DND-41 (cell line): Measurements from ENCODE around the gene PON3.
A peak's percentile ranks its signal among the peaks of the same experiment; 100 is the strongest.

ENCODE experiments used
- ATAC-seq: fragments of 200-7000 bp; cut with Tn5 transposase; 3 replicates; pipeline ENCODE4 v1.9.1; 2021; ENCODE audit warnings: low read depth; ENCODE audit not compliant: insufficient read depth
- DNase-seq: peaks from one replicate; pipeline ENCODE4 v3.0.0-alpha.2; 2020
- H2AFZ ChIP-seq: 2 replicates; pipeline ENCODE4 v1.6.0; 2012; ENCODE audit warnings: low read depth, low read length
- H3K27ac ChIP-seq: 2 replicates; pipeline ENCODE4 v1.5.1; 2012; ENCODE audit warnings: low read length, inconsistent platforms
- H3K27me3 ChIP-seq: fragments of 200-600 bp; sonication (generic); 2 replicates; pipeline ENCODE4 v1.6.0; 2012; ENCODE audit warnings: low read length, mild to moderate bottlenecking, inconsistent platforms; ENCODE audit not compliant: insufficient read depth, poor library complexity
- H3K36me3 ChIP-seq: 2 replicates; pipeline ENCODE4 v1.5.1; 2012; ENCODE audit warnings: low read length, inconsistent platforms; ENCODE audit not compliant: insufficient read depth
- H3K4me1 ChIP-seq: 2 replicates; pipeline ENCODE4 v1.5.1; 2012; ENCODE audit warnings: mild to moderate bottlenecking, low read length; ENCODE audit not compliant: insufficient read depth
- H3K4me2 ChIP-seq: 2 replicates; pipeline ENCODE4 v1.6.0; 2012; ENCODE audit warnings: mild to moderate bottlenecking, moderate library complexity, low read length, inconsistent platforms; ENCODE audit not compliant: insufficient read depth
- H3K4me3 ChIP-seq, 2 experiments: fragments of 200-600 bp in 1 of 2; shearing (Covaris generic) in 1 of 2; 2 replicates each; pipeline ENCODE4 v1.5.1; 2012 to 2016; ENCODE audit warnings: inconsistent platforms in 2 of 2, low read length in 2 of 2, mild to moderate bottlenecking in 2 of 2, low read depth in 1 of 2, moderate library complexity in 1 of 2
- H3K79me2 ChIP-seq: 2 replicates; pipeline ENCODE4 v1.6.0; 2012; ENCODE audit warnings: low read length, inconsistent platforms; ENCODE audit not compliant: insufficient read depth
- H3K9ac ChIP-seq: 2 replicates; pipeline ENCODE4 v1.6.0; 2012; ENCODE audit warnings: low read depth, mild to moderate bottlenecking, inconsistent platforms, low read length, moderate library complexity
- H3K9me3 ChIP-seq: 2 replicates; pipeline ENCODE4 v1.5.1; 2012; ENCODE audit warnings: low read length, moderate library complexity, mild to moderate bottlenecking, inconsistent platforms; ENCODE audit not compliant: insufficient read depth, severe bottlenecking
- H4K20me1 ChIP-seq: 2 replicates; pipeline ENCODE4 v1.6.0; 2012; ENCODE audit warnings: low read length; ENCODE audit not compliant: insufficient read depth
- CTCF ChIP-seq: IDR thresholded peaks from 2 replicates; pipeline ENCODE4 v1.5.1; 2012; ENCODE audit warnings: borderline replicate concordance, low read length, moderate library complexity, mild to moderate bottlenecking; ENCODE audit not compliant: poor library complexity, severe bottlenecking; ENCODE audit errors: extremely low read depth
- EZH2 ChIP-seq: IDR thresholded peaks from 3 replicates; pipeline ENCODE4 v1.6.1; 2012; ENCODE audit warnings: borderline replicate concordance, low read depth, mild to moderate bottlenecking, moderate library complexity, low read length, inconsistent platforms; ENCODE audit not compliant: severe bottlenecking

The PON3 gene

DNA sequence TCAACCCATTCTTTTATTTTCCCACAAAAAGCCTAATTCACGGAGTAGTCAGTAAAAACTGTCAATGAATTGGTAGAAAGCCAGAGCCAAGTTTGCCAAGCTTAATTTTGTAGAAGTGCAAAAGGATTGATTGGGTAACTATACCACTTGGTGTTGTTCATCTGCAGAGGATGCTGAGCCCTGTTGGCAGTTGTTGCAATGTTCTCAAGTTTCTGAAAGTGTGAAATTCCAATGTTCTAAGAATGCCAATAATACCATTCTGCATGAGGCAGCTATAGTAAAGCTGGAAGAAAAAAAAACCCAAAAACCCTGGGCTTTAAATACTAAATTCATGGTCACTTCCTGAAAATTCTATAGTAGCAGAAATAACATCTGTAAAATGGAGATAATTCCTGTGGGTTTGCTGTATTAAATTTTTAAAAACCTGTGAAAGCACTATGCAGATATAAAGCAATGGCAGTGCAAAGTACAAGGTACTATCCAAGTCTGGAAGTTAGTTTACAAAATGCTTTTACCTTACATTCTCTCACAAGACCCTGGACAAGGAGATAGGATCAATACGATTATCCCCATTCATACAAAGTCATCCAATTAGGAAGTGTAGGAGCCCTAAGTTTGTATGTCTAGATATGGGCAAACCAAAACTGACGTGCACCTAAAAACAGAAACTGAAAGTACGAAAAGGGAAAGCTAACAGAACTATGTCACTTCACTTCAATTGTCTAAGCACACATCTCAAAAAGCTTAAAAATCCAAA lies 65.8 kb downstream of the PON3 start:
- ATAC-seq: peak; percentile 98
- Histone ChIP-seq H3K36me3 (no peaks in the 10 kb centered on the region), H3K4me2 (peak overlapping the region; percentile 76), H3K27ac (peak overlapping the region; percentile 86), H3K4me3 (peak overlapping the region; percentile 22 to 59), H3K79me2 (no peaks in the 10 kb centered on the region), H3K9ac (peak overlapping the region; percentile 57), H3K4me1 (peaks cover 15% of the 10 kb centered on the region), H2AFZ (peak overlapping the region; percentile 97), H3K27me3 (no peaks in the 10 kb centered on the region), H3K9me3 (no peaks in the 10 kb centered on the region), H4K20me1 (no peaks in the 10 kb centered on the region)
- peak; percentile 11 for DNase-seq
- TF ChIP-seq CTCF (no peak), EZH2 (no peak)

GRCh38 chr7:95327356-95327755 lies 68.8 kb downstream of the PON3 start:
- Histone ChIP-seq H3K27me3 (no peaks in the 10 kb centered on the region), H3K36me3 (no peaks in the 10 kb centered on the region), H3K9ac (no peak overlapping the region), H3K27ac (no peak overlapping the region), H4K20me1 (no peaks in the 10 kb centered on the region), H3K79me2 (no peaks in the 10 kb centered on the region), H3K4me2 (no peak overlapping the region), H3K9me3 (no peaks in the 10 kb centered on the region), H3K4me3 (no peak overlapping the region), H2AFZ (no peak overlapping the region), H3K4me1 (peaks cover 15% of the 10 kb centered on the region)
- ATAC-seq (no peak), DNase-seq (no peak)
- TF ChIP-seq EZH2: no peak
- no peak for TF ChIP-seq CTCF

GRCh38 chr7:95324431-95324830 lies 71.7 kb downstream of the PON3 start, which contains the start of gene PON1:
Gene PON1, minus strand, starts transcription at chr7:95324532. Its CDS starts 57 bp downstream, at chr7:95324475.
- Histone ChIP-seq H4K20me1 (no peaks in the 10 kb centered on the region), H2AFZ (no peak within 1 kb of the TSS), H3K79me2 (no peaks in the 10 kb centered on the region), H3K4me1 (no peaks in the 10 kb centered on the region), H3K9me3 (no peaks in the 10 kb centered on the region), H3K27me3 (no peaks in the 10 kb centered on the region), H3K4me2 (no peak within 1 kb of the TSS), H3K4me3 (no peak within 1 kb of the TSS), H3K36me3 (no peaks in the 10 kb centered on the region), H3K9ac (no peak within 1 kb of the TSS), H3K27ac (no peak within 1 kb of the TSS)
- TF ChIP-seq CTCF (no peak), EZH2 (no peak)
- ATAC-seq (no peak), DNase-seq (no peak)
